ENCODE measurements around the gene CLDN12.
"Not testable (repeated sequence)": the region's sequence is repeated elsewhere in the genome, so short reads cannot be mapped to it uniquely, and the experiment has no call there.

CLDN12 gene

GRCh38 chr7:90430614-90431460, 27.6 kb downstream of the CLDN12 start:
- intact Hi-C loops (cut with DNase I), result no loop called here
- DNase-seq, result no peak

DNA sequence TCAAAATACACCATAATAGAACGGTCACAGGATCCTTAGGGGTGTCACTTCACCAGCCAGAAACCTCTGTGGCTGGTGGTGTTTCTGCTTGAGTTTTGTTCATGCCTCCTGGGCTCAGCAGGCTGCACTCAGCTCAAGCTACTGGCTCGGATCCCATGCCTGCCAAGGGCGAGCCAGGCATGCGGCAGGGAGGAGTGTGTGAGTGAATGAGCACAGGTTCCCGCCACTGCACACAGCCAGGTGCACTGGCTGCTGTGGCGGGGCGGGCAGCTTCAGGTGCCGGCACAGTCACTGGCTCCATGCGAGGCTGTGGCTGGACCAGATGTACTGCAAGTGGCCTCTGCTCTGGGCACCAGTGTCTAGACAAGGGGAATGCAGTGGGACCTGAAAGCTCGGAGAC, 29.5 kb downstream of the CLDN12 start:
- intact Hi-C loops (cut with DNase I), result no loop called here
- DNase-seq, result no peak

- DNase-seq, result no peak
- intact Hi-C loops (cut with DNase I), result no loop called here
Measured at GRCh38 chr7:90433221-90433620, 30.0 kb downstream of the CLDN12 start.

DNA sequence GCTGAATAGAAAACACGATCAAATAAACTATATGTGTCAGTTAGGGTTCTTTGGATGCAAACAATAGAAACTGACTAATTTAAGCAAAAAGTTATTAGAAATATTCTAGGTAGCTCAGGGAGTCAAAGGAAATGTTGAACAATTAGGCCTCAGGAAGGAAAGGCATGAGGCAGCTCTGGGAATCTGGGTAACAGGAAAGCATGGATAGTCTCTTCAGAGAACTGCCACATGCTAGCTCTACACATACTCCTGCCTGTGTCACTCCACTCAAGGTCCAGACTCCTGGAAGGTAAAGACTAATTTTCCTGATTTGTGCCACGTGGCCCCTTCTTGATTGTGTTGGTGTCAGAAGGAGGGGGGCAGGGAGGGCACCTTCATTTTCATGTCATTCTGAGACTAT, 42.4 kb downstream of the CLDN12 start:
- no peak for DNase-seq
- intact Hi-C loops (cut with DNase I), result no loop called here

GRCh38 chr7:90446137-90446899, 43.1 kb downstream of the CLDN12 start:
- DNase-seq, result no peak
- intact Hi-C loops (cut with DNase I), result no loop called here

- DNase-seq, result no peak
- intact Hi-C loops (cut with DNase I), result no loop called here
Measured at GRCh38 chr7:90453259-90453891, 50.1 kb downstream of the CLDN12 start.

DNA sequence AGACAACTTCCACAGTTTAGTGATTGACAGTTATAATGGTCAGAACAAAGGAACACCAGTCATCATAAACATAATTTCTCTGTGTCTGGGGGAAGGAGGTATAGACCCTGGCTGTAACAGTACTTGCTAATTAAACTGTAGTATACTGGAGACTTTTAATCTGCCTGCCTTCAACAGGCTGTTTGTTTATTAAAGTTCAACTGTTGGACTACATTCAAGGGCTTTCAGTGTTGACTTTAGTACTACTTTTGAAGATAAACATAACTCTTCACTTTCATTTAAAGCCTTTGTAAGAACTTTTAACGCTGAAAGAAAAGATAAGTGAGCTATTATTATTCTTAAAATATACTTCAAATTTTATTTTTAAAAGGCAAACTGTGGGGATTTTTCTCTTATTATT, 50.7 kb downstream of the CLDN12 start:
- no peak for DNase-seq
- intact Hi-C loops (cut with DNase I), result no loop called here

DNA sequence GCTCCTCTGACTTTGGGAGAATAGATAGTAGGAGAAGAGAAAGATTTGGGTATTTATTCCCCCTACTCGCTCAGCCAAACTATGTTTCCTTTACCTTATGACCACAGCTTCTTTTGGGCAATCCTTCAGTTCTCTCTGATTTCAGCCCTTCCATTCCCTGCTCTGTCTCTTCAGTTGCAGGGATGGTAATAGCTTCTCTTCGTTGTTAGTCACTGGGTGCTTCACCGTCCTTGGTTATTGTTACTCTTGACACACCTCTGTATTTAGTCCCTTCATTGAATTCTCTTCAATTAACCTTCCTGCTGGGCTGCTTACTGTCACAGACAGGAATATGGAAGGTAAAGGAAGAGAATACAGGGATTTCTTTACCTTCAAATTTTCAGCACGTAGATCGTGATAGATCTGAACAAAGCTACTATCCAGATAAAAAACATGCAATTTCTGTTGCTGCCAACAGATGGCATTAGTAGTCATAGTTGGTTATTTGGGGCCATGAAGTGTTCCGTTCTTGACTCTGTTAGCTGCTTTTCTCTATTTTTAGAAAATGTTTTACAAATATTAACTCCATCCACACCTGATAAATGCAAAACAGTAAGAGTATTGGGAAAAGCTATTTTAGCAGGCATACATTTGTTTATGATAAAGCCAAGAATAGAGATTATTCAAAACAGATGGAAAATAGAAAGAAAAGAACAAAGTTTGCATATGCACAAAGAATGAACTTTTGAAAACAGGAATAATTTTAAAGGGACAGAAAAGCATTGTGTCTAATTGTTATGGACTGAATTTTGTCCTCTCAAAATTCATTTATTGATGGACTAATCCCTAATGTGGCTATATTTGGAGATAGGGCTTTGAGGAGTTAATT, 52.1 kb downstream of the CLDN12 start:
- no peak for DNase-seq
- intact Hi-C loops (cut with DNase I), result loop anchor here (5.0 kb wide), 1 partner anchor 172 kb away; no protein-coding TSS in a partner anchor

- intact Hi-C loops (cut with DNase I), result loop anchor here (5.0 kb wide), 1 partner anchor 169 kb away; no protein-coding TSS in a partner anchor
- DNase-seq, result no peak
Measured at GRCh38 chr7:90458104-90458503, 54.8 kb downstream of the CLDN12 start.

GRCh38 chr7:90459888-90460287, 56.6 kb downstream of the CLDN12 start:
- intact Hi-C loops (cut with DNase I), result loop anchor here (5.0 kb wide), 1 partner anchor 167 kb away; no protein-coding TSS in a partner anchor
- no peak for DNase-seq

DNA sequence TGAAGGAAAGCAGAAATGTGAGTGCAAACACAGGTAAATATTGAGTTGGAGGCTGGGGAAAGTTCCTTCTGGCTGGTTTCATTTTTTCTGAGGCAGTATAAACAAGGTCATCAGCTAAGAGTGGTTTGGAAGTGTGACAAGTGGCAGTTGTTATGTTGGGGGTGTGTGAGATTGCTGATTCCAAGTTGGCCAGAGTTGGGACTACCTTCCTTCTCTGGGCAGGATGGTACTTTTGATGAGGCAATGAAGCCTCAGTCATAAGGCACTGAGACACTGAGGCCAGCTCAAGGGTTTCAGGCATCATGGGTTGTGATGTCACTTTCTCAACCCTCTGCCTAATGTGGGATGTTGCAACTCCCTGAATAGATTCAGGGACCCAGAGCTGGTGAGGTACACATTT, 58.0 kb downstream of the CLDN12 start:
- intact Hi-C loops (cut with DNase I), result no loop called here
- DNase-seq, result no peak

GRCh38 chr7:90463151-90463628, 59.9 kb downstream of the CLDN12 start:
- DNase-seq; intact Hi-C loops (cut with DNase I): not testable (repeated sequence)
